ENCODE results near the gene ZFPL1. TPM values are rescaled to one million over a fixed set of nuclear protein-coding genes. Genes with fewer than 3 reads are reported as not detected.

Gene ZFPL1
- total RNA-seq, 3 donors from 2014 or later = 36.3 to 50.6 (median 42.6) TPM

- Histone ChIP-seq H3K9me3 (no peaks in the 10 kb centered on the region), H3K36me3 (ENCODE audit: low read depth) (no peaks in the 10 kb centered on the region), H3K4me3 (no peak overlapping the region), H3K4me1 (ENCODE audit: low read depth) (peaks cover 34% of the 10 kb centered on the region)
- no peak for DNase-seq
- no peak for ATAC-seq
- TF ChIP-seq CTCF (IDR thresholded peaks at IDR 0.05) = no peak
- intact Hi-C loops (cut with DNase I, micrococcal nuclease) = no loop called here
Observed at GRCh38 chr11:65113839-65114238, 29.8 kb downstream of the ZFPL1 start.

GRCh38 chr11:65114538-65115171 is 30.6 kb downstream of the ZFPL1 start:
- peaks cover 34% of the 10 kb centered on the region for H3K4me1 ChIP-seq (ENCODE audit: low read depth)
- ATAC-seq = no peak
- no peak for TF ChIP-seq CTCF (IDR thresholded peaks at IDR 0.05)
- peak in 1 of 3 donors; percentile 23 for DNase-seq
- no peaks in the 10 kb centered on the region for H3K9me3 ChIP-seq
- H3K4me3 ChIP-seq = no peak overlapping the region
- intact Hi-C loops (cut with DNase I, micrococcal nuclease) = no loop called here
- no peaks in the 10 kb centered on the region for H3K36me3 ChIP-seq (ENCODE audit: low read depth)

DNA sequence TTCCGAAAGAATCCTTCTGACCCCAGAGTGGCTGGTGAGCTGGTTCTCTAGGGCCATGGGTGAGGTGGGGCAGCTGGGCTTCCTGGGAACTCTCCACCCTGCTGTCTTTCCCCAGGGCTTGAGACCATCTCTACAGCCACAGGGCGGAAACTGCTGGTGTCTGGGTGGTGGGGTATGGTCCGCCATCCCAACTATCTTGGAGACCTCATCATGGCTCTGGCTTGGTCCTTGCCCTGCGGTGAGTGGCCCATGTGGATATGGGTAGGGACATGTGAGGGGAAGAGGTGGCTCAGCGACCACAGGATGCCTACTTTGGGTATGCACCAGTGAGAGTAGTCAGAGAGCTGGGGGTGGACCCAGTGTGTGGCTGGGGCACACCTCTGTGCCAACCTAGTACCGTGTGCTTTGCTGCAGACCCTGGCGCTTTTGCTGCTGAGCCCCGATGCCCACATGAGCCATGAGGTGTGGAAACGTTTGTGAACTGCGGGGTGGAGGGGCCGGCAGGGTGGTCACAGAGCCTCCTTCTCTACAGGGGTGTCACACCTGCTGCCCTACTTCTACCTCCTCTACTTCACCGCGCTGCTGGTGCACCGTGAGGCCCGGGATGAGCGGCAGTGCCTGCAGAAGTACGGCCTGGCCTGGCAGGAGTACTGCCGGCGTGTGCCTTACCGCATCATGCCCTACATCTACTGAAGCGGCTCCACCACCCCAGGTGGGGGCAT is 31.5 kb downstream of the ZFPL1 start:
- Histone ChIP-seq H3K4me1 (ENCODE audit: low read depth) (peaks cover 33% of the 10 kb centered on the region), H3K4me3 (no peak overlapping the region), H3K9me3 (no peaks in the 10 kb centered on the region), H3K36me3 (ENCODE audit: low read depth) (peaks cover 4% of the 10 kb centered on the region)
- no peak for TF ChIP-seq CTCF (IDR thresholded peaks at IDR 0.05)
- intact Hi-C loops (cut with DNase I, micrococcal nuclease) = no loop called here
- ATAC-seq (no peak), DNase-seq (peak in 2 of 3 donors; percentile 33 to 60)

- ATAC-seq (peak; percentile 14), DNase-seq (peak; percentile 47 to 81 (median 66))
- Histone ChIP-seq H3K36me3 (ENCODE audit: low read depth) (peaks cover 5% of the 10 kb centered on the region), H3K4me1 (ENCODE audit: low read depth) (peaks cover 38% of the 10 kb centered on the region), H3K9me3 (no peaks in the 10 kb centered on the region), H3K4me3 (peak overlapping the region; percentile 78)
- no peak for TF ChIP-seq CTCF (IDR thresholded peaks at IDR 0.05)
- intact Hi-C loops (cut with DNase I, micrococcal nuclease) = no loop called here
Observed at GRCh38 chr11:65116370-65117205, 32.6 kb downstream of the ZFPL1 start.

- ATAC-seq = peak; percentile 83
- Histone ChIP-seq H3K36me3 (ENCODE audit: low read depth) (peaks cover 5% of the 10 kb centered on the region), H3K4me3 (peak within 1 kb of the TSS; percentile 78), H3K4me1 (ENCODE audit: low read depth) (peaks cover 34% of the 10 kb centered on the region), H3K9me3 (no peaks in the 10 kb centered on the region)
- peak; percentile 96 for TF ChIP-seq CTCF (IDR thresholded peaks at IDR 0.05)
- peak; percentile 100 for DNase-seq
- intact Hi-C loops (cut with DNase I, micrococcal nuclease) = no loop called here
Observed at GRCh38 chr11:65117206-65118096, 33.4 kb downstream of the ZFPL1 start, which contains the start of gene ZNHIT2. TSS of gene ZNHIT2 (minus strand) at chr11:65117701. CDS start at chr11:65117653, 48 bp downstream.

All from mucosa of descending colon (tissue), 3 donors.